ENCODE results near the gene NFATC2.

DNA sequence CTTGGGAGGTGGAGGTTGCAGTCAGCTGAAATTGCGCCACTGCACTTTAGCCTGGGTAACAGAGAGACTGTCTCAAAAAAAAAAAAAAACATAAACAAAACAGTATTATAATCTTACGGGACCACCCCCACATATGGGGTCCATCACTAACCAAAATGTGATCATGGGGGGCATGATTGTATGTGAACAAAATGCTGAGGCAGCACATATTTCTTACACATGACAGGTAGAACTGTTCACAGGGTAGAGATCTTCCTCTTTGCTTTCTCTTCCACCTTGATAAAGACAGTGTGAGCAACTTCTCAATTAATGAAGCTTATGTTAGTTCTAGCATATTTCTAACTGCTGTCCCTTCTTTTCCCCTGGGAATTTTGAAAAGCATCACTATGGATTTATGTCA, 24.7 kb downstream of the NFATC2 start:
- TF ChIP-seq, protein P1, sequence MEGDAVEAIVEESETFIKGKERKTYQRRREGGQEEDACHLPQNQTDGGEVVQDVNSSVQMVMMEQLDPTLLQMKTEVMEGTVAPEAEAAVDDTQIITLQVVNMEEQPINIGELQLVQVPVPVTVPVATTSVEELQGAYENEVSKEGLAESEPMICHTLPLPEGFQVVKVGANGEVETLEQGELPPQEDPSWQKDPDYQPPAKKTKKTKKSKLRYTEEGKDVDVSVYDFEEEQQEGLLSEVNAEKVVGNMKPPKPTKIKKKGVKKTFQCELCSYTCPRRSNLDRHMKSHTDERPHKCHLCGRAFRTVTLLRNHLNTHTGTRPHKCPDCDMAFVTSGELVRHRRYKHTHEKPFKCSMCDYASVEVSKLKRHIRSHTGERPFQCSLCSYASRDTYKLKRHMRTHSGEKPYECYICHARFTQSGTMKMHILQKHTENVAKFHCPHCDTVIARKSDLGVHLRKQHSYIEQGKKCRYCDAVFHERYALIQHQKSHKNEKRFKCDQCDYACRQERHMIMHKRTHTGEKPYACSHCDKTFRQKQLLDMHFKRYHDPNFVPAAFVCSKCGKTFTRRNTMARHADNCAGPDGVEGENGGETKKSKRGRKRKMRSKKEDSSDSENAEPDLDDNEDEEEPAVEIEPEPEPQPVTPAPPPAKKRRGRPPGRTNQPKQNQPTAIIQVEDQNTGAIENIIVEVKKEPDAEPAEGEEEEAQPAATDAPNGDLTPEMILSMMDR (IDR thresholded peaks at IDR 0.05) = no peak
- no peak for TF ChIP-seq POLR2A (IDR thresholded peaks at IDR 0.05)

Measured in uterus (tissue), 2 donors.